Measurements from ENCODE around the gene HP. TPM values are rescaled to one million over a fixed set of nuclear protein-coding genes. Genes with fewer than 3 reads are reported as not detected.

Gene HP
- total and polyA plus RNA-seq, 2 of the 4 experiments (the other 2 are of a cell fraction) = not detected

- no TSS peak for BruUV-seq (replicated peaks)
- Histone ChIP-seq H2BK20ac (ENCODE audit: low read depth, low read length) (no peak overlapping the region), H3K9me1 (ENCODE audit: insufficient read depth, low read length) (0 out of 2 replicates have a peak, but pooled peaks cover 3% of the 10 kb centered on the region), H3K27me3 (ENCODE audit: control insufficient read depth, insufficient read depth, low read length) (no peaks in the 10 kb centered on the region), H3K4ac (ENCODE audit: low read depth, low read length) (no peak overlapping the region), H2AK5ac (ENCODE audit: low read depth, low read length) (no peak overlapping the region), H3K36me3 (ENCODE audit: control insufficient read depth, insufficient read depth, low read length) (peaks cover 4% of the 10 kb centered on the region), H2BK120ac (ENCODE audit: low read depth, low read length) (no peak overlapping the region), H3K27ac (ENCODE audit: insufficient read depth, low read length) (no peak overlapping the region), H3K56ac (ENCODE audit: extremely low read depth, insufficient read depth, low read length) (no peak overlapping the region), H3K79me1 (ENCODE audit: low read depth in 1 of 2, low read length in 2 of 2) (no peaks in the 10 kb centered on the region), H2BK15ac (ENCODE audit: low read depth, low read length) (no peak overlapping the region), H3K18ac (ENCODE audit: low read depth, low read length) (no peak overlapping the region), H3K4me2 (ENCODE audit: low read depth, low read length) (no peak overlapping the region), H2AFZ (replicated peaks; ENCODE audit: low read length, poor library complexity) (no peak overlapping the region), H3K14ac (replicated peaks; ENCODE audit: low read depth, low read length) (no peak overlapping the region), H2BK5ac (ENCODE audit: low read depth, low read length, poor library complexity, severe bottlenecking) (no peak overlapping the region), H2AK9ac (replicated peaks; ENCODE audit: low read depth, low read length, poor library complexity) (no peak overlapping the region), H3K23ac (ENCODE audit: low read depth, low read length) (no peak overlapping the region), H3K9ac (ENCODE audit: low read depth, low read length) (no peak overlapping the region), H3K4me3 (ENCODE audit: insufficient read depth, low read depth, low read length) (no peak overlapping the region), H4K91ac (ENCODE audit: insufficient read depth, low read depth, low read length) (no peak overlapping the region), H3K9me3 (ENCODE audit: control insufficient read depth, insufficient read depth, low read length) (no peaks in the 10 kb centered on the region), H4K20me1 (ENCODE audit: insufficient read depth, low read length) (no peaks in the 10 kb centered on the region), H3K4me1 (ENCODE audit: control insufficient read depth, insufficient read depth, low read length) (no peaks in the 10 kb centered on the region), H4K5ac (ENCODE audit: low read depth, low read length) (no peak overlapping the region), H4K8ac (ENCODE audit: low read depth in 2 of 2, low read length in 2 of 2) (no peak overlapping the region)
- ATAC-seq (ENCODE audit: low read depth) (no peak), DNase-seq (no peak)
- ChIA-PET CTCF (no interaction called here), POLR2A (ENCODE audit: unreplicated experiment) (no interaction called here)
- WGBS, 2 experiments (ENCODE audit: extremely low coverage in 2 of 2, insufficient read length in 1 of 2) = 89% methylated on average over 3 of the region's 10 CpGs; no CpG with 5 or more reads in 1 of the 2 experiments
- intact Hi-C loops (cut with micrococcal nuclease) = no loop called here
- TF ChIP-seq NFE2L2 (IDR thresholded peaks at IDR 0.05; ENCODE audit: low read depth, low read length) = no peak
- no peak for TF ChIP-seq RCOR1 (IDR thresholded peaks at IDR 0.05; ENCODE audit: insufficient replicate concordance, low read length)
- TF ChIP-seq CHD1 (IDR thresholded peaks at IDR 0.05; ENCODE audit: low read depth, low read length) = no peak
- TF ChIP-seq ELK1 (IDR thresholded peaks at IDR 0.05; ENCODE audit: borderline replicate concordance, low read depth, low read length) = no peak
- TF ChIP-seq RFX5 (IDR thresholded peaks at IDR 0.05; ENCODE audit: low read depth, low read length) = no peak
- TF ChIP-seq CEBPB (IDR thresholded peaks at IDR 0.05; ENCODE audit: low read depth, low read length) = no peak
- TF ChIP-seq RAD21 (IDR thresholded peaks at IDR 0.05; ENCODE audit: low read length) = no peak
- no peak for TF ChIP-seq CTCF (conservative IDR thresholded peaks at IDR 0.05; ENCODE audit: low read depth, low read length)
- no peak for TF ChIP-seq MAZ (IDR thresholded peaks at IDR 0.05; ENCODE audit: borderline replicate concordance, low read depth, low read length)
- TF ChIP-seq USF2 (IDR thresholded peaks at IDR 0.05; ENCODE audit: low read depth, low read length) = no peak
- no peak for TF ChIP-seq MXI1 (IDR thresholded peaks at IDR 0.05; ENCODE audit: borderline replicate concordance, low read depth, low read length)
- TF ChIP-seq FOS (IDR thresholded peaks at IDR 0.05; ENCODE audit: low read depth, low read length) = no peak
- no peak for TF ChIP-seq MAFK (IDR thresholded peaks at IDR 0.05; ENCODE audit: low read depth, low read length)
- no peak for TF ChIP-seq POLR2A (IDR thresholded peaks at IDR 0.05; ENCODE audit: low read depth, low read length)
- no peak for TF ChIP-seq BHLHE40 (IDR thresholded peaks at IDR 0.05; ENCODE audit: low read depth, low read length)
- no peak for TF ChIP-seq SMC3 (IDR thresholded peaks at IDR 0.05; ENCODE audit: low read depth, low read length)
- dilution Hi-C loops (cut with HindIII; ENCODE audit: low sequenced_read_pairs, unreplicated experiment) = no loop called here
- in situ Hi-C loops (cut with MboI; ENCODE audit: low sequenced_read_pairs) = no loop called here
Measured at GRCh38 chr16:72023962-72024361, 30.3 kb upstream of the HP start.

Data from IMR-90 (cell line).